B cell (primary cell): ENCODE data around the gene P3H3. TPM values are rescaled to one million over a fixed set of nuclear protein-coding genes. Genes with fewer than 3 reads are reported as not detected.
A peak's percentile ranks its signal among the peaks of the same experiment; 100 is the strongest.

Experiments
- ATAC-seq: fragments of 200-7000 bp; cut with Tn5 transposase; one replicate; pipeline ENCODE4 v1.10.0; 2021; ENCODE audit warnings: low read depth, mild to moderate bottlenecking, moderate number of reproducible peaks, moderate library complexity
- CTCF ChIA-PET: fragments of 350-600 bp; sonication (Branson Sonifier 250); formaldehyde crosslinking; loops from one replicate; lab custom pipeline; 2021; ENCODE audit warnings: antibody characterized with exemption, inconsistent platforms; lab: Charles Lee
- POLR2A ChIA-PET: fragments of 350-600 bp; sonication (Branson Sonifier 250); formaldehyde crosslinking; loops from one replicate; lab custom pipeline; 2021; ENCODE audit warnings: antibody characterized with exemption; lab: Charles Lee
- DNase-seq: peaks from one replicate; pipeline ENCODE4 v3.0.0; 2013
- H2AFZ ChIP-seq: 2 replicates; pipeline ENCODE4 v1.6.1; 2012; ENCODE audit warnings: mild to moderate bottlenecking, low read depth, low read length; ENCODE audit not compliant: insufficient read depth, poor library complexity, severe bottlenecking
- H3K27ac ChIP-seq, 2 donors: 1 replicate in 1 of 2; 2 replicates in 1 of 2; pipeline ENCODE4 v1.5.1; 2012 to 2013; ENCODE audit warnings: low read length in 2 of 2, mild to moderate bottlenecking in 2 of 2, moderate library complexity in 1 of 2
- H3K27me3 ChIP-seq, 4 experiments: fragments of 200-600 bp in 1 of 4; sonication (generic) in 1 of 4; replicated peaks in 1 of 4; 1 replicate in 2 of 4; 2 replicates in 2 of 4; pipeline versions ENCODE4 v1.6.1 to v1.7.0; 2013 to 2016; ENCODE audit warnings: low read length in 3 of 4, mild to moderate bottlenecking in 2 of 4, mixed read lengths in 1 of 4, moderate library complexity in 1 of 4; ENCODE audit not compliant: insufficient read depth in 4 of 4, control insufficient read depth in 3 of 4; ENCODE audit errors: control extremely low read depth in 1 of 4
- H3K36me3 ChIP-seq, 2 experiments: replicated peaks in 1 of 2; 1 replicate in 1 of 2; 2 replicates in 1 of 2; pipeline versions ENCODE4 v1.6.1 to v1.7.1; 2013; ENCODE audit warnings: low read length in 1 of 2; ENCODE audit not compliant: insufficient read depth in 2 of 2, control insufficient read depth in 1 of 2; ENCODE audit errors: control extremely low read depth in 1 of 2, extremely low read depth in 1 of 2
- H3K4me1 ChIP-seq, 2 donors: fragments of 200-600 bp in 1 of 2; sonication (generic) in 1 of 2; 1 replicate in 1 of 2; 2 replicates in 1 of 2; pipeline versions ENCODE4 v1.5.1 to v1.6.1; 2013 to 2017; ENCODE audit warnings: low read length in 2 of 2; ENCODE audit not compliant: control insufficient read depth in 2 of 2, insufficient read depth in 2 of 2
- H3K4me2 ChIP-seq: replicated peaks from 2 replicates; pipeline ENCODE3; 2012; ENCODE audit warnings: mild to moderate bottlenecking, low read depth, low read length; ENCODE audit not compliant: poor library complexity, severe bottlenecking
- H3K4me3 ChIP-seq, 5 experiments: fragments of 200-600 bp in 1 of 5; sonication (generic) in 1 of 5; 1 replicate in 3 of 5; 2 replicates in 2 of 5; pipeline versions ENCODE4 v1.5.1 to v1.7.0; 2011 to 2016; ENCODE audit warnings: low read length in 4 of 5, mild to moderate bottlenecking in 4 of 5, low read depth in 2 of 5, control low read depth in 1 of 5, moderate library complexity in 1 of 5; ENCODE audit not compliant: insufficient read depth in 1 of 5; ENCODE audit errors: control extremely low read depth in 1 of 5, extremely low read depth in 1 of 5
- H3K79me2 ChIP-seq: fragments of 200-600 bp; sonication (generic); one replicate; pipeline ENCODE4 v1.6.0; 2016; ENCODE audit warnings: low read length; ENCODE audit not compliant: control insufficient read depth, insufficient read depth
- H3K9ac ChIP-seq: fragments of 200-600 bp; sonication (generic); 2 replicates; pipeline ENCODE4 v1.6.1; 2017; ENCODE audit warnings: mild to moderate bottlenecking, low read length, moderate library complexity
- H3K9me3 ChIP-seq, 3 donors: one replicate each; pipeline versions ENCODE4 v1.6.1 to v1.7.1; 2013; ENCODE audit warnings: low read length in 2 of 3; ENCODE audit not compliant: control insufficient read depth in 2 of 3, insufficient read depth in 1 of 3; ENCODE audit errors: control extremely low read depth in 1 of 3
- H4K20me1 ChIP-seq: 2 replicates; pipeline ENCODE4 v1.6.0; 2012; ENCODE audit warnings: mild to moderate bottlenecking, low read length; ENCODE audit not compliant: insufficient read depth, control insufficient read depth, poor library complexity, severe bottlenecking
- H3K27ac Mint-ChIP-seq: one replicate; pipeline ENCODE4 v1.8.0; 2021; ENCODE audit warnings: mixed read lengths
- H3K27me3 Mint-ChIP-seq: one replicate; pipeline ENCODE4 v1.8.0; 2021; ENCODE audit warnings: mixed read lengths
- H3K4me1 Mint-ChIP-seq: one replicate; pipeline ENCODE4 v1.8.0; 2021; ENCODE audit warnings: mixed read lengths
- H3K4me3 Mint-ChIP-seq: one replicate; pipeline ENCODE4 v1.8.0; 2021; ENCODE audit warnings: mixed read lengths
- H3K9me3 Mint-ChIP-seq: one replicate; pipeline ENCODE4 v1.8.0; 2022; ENCODE audit warnings: mixed read lengths; ENCODE audit not compliant: insufficient read depth
- EZH2 ChIP-seq: IDR thresholded peaks from 2 replicates; pipeline ENCODE4 v1.6.1; 2012; ENCODE audit warnings: borderline replicate concordance, low read depth, mild to moderate bottlenecking, moderate library complexity, low read length; ENCODE audit not compliant: insufficient read depth, poor library complexity, severe bottlenecking
- WGBS: methylation state at CpG from one replicate; pipeline ENCODE4 v1.1.5; 2013; ENCODE audit warnings: missing lambda C conversion rate; ENCODE audit not compliant: insufficient coverage; 5-methylcytosine and 5-hydroxymethylcytosine counted together
- intact Hi-C: fragments of 100-400 bp; cut with micrococcal nuclease; formaldehyde crosslinking; loops from one replicate; pipeline ENCODE4 v1.10.0; 2022
- polyA plus RNA-seq: library from polyadenylated mRNA; depleted of rRNA; stranded (reverse); fragments of >200 nt; gene quantifications from 2 replicates; pipeline ENCODE4 v1.2.3, GENCODE V29; 2012
- total RNA-seq, 2 donors: library from RNA; stranded (reverse); fragments of 120-200 nt in 1 of 2; gene quantifications; 1 replicate in 1 of 2; 2 replicates in 1 of 2; pipeline versions ENCODE4 v1.2.3 to v1.2.4, GENCODE V29; 2013 to 2022
- TF ChIP-seq, protein P1 (sequence below): fragments of 200-600 bp; IDR thresholded peaks from one replicate; pipeline ENCODE4 v1.8.0; 2022; ENCODE audit warnings: antibody characterized with exemption, mild to moderate bottlenecking

Gene P3H3
- total and polyA plus RNA-seq, 2 donors (not counting 1 experiment from before 2014, with no cell fraction given): 0.09 TPM; not detected in 1

DNA sequence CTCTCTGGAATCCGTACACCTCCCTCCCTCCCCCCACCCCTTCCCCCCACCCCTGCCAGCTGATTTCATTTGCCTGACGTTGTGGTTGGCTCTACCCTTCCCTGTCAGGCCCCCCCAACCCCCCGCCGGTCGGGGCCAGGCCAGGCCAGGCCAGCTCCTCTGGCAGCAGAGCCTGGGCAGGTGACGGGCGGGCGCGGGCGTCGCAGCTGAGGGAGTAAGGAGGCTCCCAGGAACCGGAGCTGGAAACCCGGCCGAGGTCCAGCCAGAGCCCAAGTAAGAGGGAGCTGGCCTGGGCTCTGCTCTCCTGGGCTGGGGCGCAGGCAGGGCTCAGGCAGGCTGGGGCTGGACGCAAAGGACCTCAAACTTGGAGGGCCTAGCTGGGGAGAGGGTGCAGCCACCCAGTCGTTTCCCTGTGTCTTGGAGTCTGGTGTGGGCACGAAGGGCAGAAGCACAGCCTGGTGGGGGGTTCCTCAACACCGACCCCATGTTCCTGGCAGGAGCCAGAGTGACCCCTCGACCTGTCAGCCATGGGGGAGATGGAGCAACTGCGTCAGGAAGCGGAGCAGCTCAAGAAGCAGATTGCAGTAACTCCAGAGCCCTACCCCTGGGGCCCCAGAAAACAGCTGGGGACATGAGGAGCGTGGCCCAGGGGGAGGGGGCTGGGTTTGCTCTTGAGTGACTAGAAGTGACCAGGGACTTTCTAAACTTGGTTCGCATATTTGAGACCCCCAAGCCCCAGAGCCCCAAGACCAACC is 12.7 kb downstream of the P3H3 start, which contains the start of gene GNB3:
Gene GNB3 (plus strand): TSS at position 165 of the 755 bp plus-strand sequence. CDS start 363 bp downstream, at position 528.
- peak within 1 kb of the TSS; percentile 34 for H3K4me3 Mint-ChIP-seq
- intact Hi-C loops: no loop called here
- peaks cover 0 to 19% of the 10 kb centered on the region in 2 donors for H3K4me1 ChIP-seq
- DNase-seq (no peak), ATAC-seq (no peak)
- H3K27ac ChIP-seq: peak within 1 kb of the TSS in 1 of 2 donors; percentile 24
- no peaks in the 10 kb centered on the region for H3K79me2 ChIP-seq
- ChIA-PET POLR2A (no interaction called here), CTCF (interaction anchor here (0.9 to 1.8 kb wide), 2 partner anchors 10 to 88 kb away, joined by 3 to 8 read pairs; partner anchors contain the start of genes CDCA3, MLF2 and USP5)
- peak within 1 kb of the TSS; percentile 47 for H2AFZ ChIP-seq
- peaks cover 0 to 9% (median 0%) of the 10 kb centered on the region in 4 experiments for H3K27me3 ChIP-seq
- TF ChIP-seq EZH2: no peak
- TF ChIP-seq, protein P1, sequence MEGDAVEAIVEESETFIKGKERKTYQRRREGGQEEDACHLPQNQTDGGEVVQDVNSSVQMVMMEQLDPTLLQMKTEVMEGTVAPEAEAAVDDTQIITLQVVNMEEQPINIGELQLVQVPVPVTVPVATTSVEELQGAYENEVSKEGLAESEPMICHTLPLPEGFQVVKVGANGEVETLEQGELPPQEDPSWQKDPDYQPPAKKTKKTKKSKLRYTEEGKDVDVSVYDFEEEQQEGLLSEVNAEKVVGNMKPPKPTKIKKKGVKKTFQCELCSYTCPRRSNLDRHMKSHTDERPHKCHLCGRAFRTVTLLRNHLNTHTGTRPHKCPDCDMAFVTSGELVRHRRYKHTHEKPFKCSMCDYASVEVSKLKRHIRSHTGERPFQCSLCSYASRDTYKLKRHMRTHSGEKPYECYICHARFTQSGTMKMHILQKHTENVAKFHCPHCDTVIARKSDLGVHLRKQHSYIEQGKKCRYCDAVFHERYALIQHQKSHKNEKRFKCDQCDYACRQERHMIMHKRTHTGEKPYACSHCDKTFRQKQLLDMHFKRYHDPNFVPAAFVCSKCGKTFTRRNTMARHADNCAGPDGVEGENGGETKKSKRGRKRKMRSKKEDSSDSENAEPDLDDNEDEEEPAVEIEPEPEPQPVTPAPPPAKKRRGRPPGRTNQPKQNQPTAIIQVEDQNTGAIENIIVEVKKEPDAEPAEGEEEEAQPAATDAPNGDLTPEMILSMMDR: no peak
- H3K4me1 Mint-ChIP-seq: peaks cover 17% of the 10 kb centered on the region
- H3K9me3 Mint-ChIP-seq: no peaks in the 10 kb centered on the region
- peak within 1 kb of the TSS; percentile 42 for H3K4me2 ChIP-seq
- H3K27me3 Mint-ChIP-seq: no peaks in the 10 kb centered on the region
- WGBS: 89% methylated on average over 21 of the region's 24 CpGs
- peak within 1 kb of the TSS; percentile 61 for H3K27ac Mint-ChIP-seq
- no peak within 1 kb of the TSS for H3K4me3 ChIP-seq
- H3K36me3 ChIP-seq: no peaks in the 10 kb centered on the region
- H3K9me3 ChIP-seq: peaks cover 0 to 3% (median 0%) of the 10 kb centered on the region in 3 donors
- H3K9ac ChIP-seq: no peak within 1 kb of the TSS
- H4K20me1 ChIP-seq: no peaks in the 10 kb centered on the region

DNA sequence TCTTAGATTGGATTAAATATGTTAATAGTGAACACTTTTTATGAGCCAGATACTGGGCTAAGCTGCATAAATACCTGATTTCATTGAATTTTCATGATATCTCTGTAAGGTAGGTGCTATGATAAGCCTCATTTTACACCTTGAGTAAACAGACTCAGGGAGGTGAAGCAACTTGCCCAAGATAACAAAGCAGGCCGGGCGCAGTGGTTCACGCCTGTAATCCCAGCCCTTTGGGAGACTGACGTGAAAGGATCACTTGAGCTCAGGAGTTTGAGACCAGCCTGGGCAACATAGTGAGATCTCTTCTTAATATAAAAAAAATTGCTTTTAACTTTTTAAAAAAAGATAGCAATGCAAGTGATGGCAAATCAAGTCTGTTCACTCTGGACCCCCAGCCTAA is 13.9 kb downstream of the P3H3 start:
- Histone ChIP-seq H3K4me1 (peaks cover 0 to 19% of the 10 kb centered on the region in 2 donors), H3K9ac (no peak overlapping the region), H3K4me3 (no peak overlapping the region), H3K27ac (no peak overlapping the region), H3K9me3 (no peaks in the 10 kb centered on the region), H2AFZ (no peak overlapping the region), H3K4me2 (no peak overlapping the region), H3K27me3 (peaks cover 0 to 8% (median 0%) of the 10 kb centered on the region in 4 experiments), H3K79me2 (no peaks in the 10 kb centered on the region), H4K20me1 (no peaks in the 10 kb centered on the region), H3K36me3 (no peaks in the 10 kb centered on the region)
- no peak for ATAC-seq
- POLR2A ChIA-PET: no interaction called here
- WGBS: no CpG with 5 or more reads among the region's 4 CpGs
- CTCF ChIA-PET: interaction anchor here (1.0 kb wide), 1 partner anchor 16 kb away, joined by 3 read pairs; no protein-coding TSS in a partner anchor
- intact Hi-C loops: no loop called here
- DNase-seq: no peak
- peaks cover 17% of the 10 kb centered on the region for H3K4me1 Mint-ChIP-seq
- no peaks in the 10 kb centered on the region for H3K27me3 Mint-ChIP-seq
- no peak overlapping the region for H3K4me3 Mint-ChIP-seq
- TF ChIP-seq EZH2: no peak
- TF ChIP-seq, protein P1: no peak
- H3K27ac Mint-ChIP-seq: no peak overlapping the region
- H3K9me3 Mint-ChIP-seq: no peaks in the 10 kb centered on the region
